ENCODE measurements around the gene NTRK2.

NTRK2 gene

DNA sequence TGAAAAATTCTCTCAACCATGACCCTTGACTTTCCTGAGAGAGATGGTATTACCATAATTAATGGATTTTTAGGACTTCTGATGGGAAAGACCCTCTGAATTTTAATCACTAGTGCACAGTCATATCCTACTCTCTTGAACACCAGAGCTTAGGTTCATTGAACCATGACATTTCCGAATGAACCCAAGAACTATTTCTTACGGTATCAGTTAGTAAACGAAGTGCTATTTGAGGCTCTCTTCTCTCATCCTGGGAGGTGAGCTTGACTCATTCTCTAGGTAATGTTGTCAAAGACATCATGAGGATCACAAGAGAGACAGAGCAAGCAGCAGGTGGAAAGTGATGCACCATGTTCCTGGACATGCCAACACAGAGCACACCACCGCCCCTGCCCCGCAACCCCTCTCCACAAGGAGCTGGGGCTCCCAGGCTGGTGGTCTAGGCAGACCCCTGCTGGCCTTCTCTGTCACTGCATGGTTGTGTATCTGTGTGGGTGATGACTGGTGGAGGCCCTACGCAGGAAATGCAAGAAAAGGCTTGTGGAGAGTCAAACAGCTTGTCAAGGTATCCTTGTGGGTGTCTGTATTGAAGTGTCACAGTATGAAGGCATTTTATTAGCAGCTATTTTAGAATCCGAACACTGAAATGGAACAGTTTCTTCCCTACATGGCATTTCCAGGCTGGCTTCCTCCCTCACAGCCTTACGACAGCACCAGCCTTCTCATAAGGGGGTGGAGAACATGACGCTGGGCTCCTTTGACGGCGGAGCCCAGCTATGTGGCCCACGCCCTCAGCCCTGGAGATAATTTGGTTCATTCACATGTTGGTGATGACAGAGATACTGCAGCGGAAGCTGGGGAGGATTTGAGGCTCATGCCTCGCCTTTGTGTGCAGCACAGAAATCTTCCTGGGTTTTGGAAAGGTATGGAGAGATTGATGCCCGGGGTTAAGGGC lies 297.6 kb downstream of the NTRK2 start:
- no peak overlapping the region for H3K4me3 ChIP-seq (ENCODE audit: low read depth, low read length)
- DNase-seq (ENCODE audit: low read depth): no peak
- TF ChIP-seq, protein P1, sequence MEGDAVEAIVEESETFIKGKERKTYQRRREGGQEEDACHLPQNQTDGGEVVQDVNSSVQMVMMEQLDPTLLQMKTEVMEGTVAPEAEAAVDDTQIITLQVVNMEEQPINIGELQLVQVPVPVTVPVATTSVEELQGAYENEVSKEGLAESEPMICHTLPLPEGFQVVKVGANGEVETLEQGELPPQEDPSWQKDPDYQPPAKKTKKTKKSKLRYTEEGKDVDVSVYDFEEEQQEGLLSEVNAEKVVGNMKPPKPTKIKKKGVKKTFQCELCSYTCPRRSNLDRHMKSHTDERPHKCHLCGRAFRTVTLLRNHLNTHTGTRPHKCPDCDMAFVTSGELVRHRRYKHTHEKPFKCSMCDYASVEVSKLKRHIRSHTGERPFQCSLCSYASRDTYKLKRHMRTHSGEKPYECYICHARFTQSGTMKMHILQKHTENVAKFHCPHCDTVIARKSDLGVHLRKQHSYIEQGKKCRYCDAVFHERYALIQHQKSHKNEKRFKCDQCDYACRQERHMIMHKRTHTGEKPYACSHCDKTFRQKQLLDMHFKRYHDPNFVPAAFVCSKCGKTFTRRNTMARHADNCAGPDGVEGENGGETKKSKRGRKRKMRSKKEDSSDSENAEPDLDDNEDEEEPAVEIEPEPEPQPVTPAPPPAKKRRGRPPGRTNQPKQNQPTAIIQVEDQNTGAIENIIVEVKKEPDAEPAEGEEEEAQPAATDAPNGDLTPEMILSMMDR (conservative IDR thresholded peaks at IDR 0.05; ENCODE audit: low read depth, low read length): no peak

DNA sequence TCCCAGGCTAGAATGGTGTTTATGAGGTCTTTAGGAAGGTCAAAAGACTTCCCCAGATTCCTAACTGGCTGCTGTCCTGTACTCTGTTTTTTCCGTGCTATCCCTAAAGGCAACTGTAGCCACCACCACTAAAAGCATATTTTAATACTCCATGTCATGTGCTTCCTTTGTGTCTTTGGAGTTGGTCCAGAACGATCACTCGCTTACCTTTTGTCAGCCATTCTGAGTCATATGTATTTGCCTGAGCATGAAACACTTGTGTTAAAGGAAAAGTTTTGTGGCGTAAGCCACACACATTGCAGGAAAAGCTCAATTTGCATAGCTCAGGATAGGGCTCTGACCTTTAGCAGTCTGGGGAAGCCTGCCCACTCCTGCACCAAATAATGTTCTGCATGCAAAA lies 299.6 kb downstream of the NTRK2 start:
- DNase-seq (ENCODE audit: low read depth): no peak
- no peak overlapping the region for H3K4me3 ChIP-seq (ENCODE audit: low read depth, low read length)
- TF ChIP-seq, protein P1 (conservative IDR thresholded peaks at IDR 0.05; ENCODE audit: low read depth, low read length): no peak

DNA sequence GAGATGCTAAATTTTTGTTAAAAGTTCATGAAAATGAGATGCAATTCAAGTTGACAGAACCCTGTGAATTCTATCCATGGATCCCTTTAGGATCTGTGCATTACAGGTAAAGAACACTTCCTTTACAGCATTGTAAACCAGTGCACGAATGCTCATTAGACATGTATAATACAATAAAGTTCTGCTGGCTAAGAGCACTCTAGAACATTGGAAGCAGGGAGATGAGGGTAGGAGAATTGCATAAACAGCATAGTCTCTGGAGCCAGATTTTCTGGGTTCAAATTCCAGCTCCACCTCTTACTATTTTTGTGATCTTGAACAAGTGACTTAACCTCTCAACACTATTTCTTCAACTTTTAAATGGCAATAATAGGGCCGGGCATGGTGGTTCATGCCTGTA lies 300.2 kb downstream of the NTRK2 start:
- TF ChIP-seq, protein P1 (conservative IDR thresholded peaks at IDR 0.05; ENCODE audit: low read depth, low read length): no peak
- H3K4me3 ChIP-seq (ENCODE audit: low read depth, low read length): no peak overlapping the region
- no peak for DNase-seq (ENCODE audit: low read depth)

DNA sequence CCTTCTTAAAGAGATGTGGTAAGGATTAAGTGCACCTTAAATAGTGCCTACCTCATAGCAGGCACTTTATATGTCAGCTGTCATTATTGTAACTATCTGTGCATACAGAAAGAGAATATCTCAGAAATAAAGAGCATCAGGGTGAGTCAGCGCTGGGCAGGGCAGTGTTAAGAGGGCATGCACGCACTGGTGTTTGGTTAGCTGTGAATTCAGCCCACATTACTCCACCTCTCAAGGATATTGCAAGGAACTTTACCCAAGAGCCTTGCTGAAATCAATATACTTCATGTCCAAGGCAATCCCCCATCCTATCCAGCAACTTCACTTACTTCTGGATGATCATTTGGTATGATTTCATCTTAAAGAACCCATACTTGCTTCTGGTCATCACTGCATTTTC lies 300.9 kb downstream of the NTRK2 start:
- no peak for DNase-seq (ENCODE audit: low read depth)
- TF ChIP-seq, protein P1 (conservative IDR thresholded peaks at IDR 0.05; ENCODE audit: low read depth, low read length): no peak
- no peak overlapping the region for H3K4me3 ChIP-seq (ENCODE audit: low read depth, low read length)

DNA sequence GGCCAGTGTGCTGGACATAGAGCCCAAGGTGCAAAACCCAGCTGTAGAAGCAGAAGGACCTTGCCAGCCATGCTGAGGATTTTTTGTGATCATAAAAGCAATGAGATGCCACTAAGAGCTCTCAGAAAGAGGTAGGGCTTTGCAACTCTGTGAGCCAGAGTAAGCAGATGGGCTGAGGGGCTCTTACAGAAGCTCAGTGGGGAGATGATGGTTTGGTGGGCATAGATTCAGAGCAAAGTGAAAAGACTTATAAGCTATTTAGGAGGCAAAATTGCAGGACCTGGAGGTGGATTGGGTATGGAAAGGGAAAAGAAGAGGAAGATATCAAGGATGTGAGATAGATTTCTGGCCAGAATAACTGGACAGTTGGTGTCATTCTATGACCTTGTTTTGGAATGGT lies 302.0 kb downstream of the NTRK2 start:
- TF ChIP-seq, protein P1 (conservative IDR thresholded peaks at IDR 0.05; ENCODE audit: low read depth, low read length): no peak
- DNase-seq (ENCODE audit: low read depth): no peak
- no peak overlapping the region for H3K4me3 ChIP-seq (ENCODE audit: low read depth, low read length)

DNA sequence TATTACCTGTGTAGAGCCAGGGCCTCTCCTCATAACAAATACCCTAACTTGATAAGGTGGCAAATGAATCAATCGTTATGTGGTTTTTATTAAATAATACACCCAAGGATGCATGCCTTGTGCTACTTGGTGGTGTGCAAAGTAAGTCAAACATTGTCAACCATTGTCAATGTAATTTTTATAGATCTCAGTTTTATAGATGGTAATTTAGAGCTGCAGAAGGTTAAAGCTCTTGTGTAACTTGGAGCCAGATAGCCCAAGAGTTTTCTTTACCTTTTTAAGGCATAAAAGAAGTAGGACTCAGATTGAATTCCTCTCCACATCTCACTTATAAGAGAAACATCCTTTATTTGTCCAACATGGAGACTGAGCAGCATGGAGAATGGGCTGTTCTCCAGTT lies 304.7 kb downstream of the NTRK2 start:
- no peak for DNase-seq (ENCODE audit: low read depth)
- H3K4me3 ChIP-seq (ENCODE audit: low read depth, low read length): no peak overlapping the region
- TF ChIP-seq, protein P1 (conservative IDR thresholded peaks at IDR 0.05; ENCODE audit: low read depth, low read length): no peak

DNA sequence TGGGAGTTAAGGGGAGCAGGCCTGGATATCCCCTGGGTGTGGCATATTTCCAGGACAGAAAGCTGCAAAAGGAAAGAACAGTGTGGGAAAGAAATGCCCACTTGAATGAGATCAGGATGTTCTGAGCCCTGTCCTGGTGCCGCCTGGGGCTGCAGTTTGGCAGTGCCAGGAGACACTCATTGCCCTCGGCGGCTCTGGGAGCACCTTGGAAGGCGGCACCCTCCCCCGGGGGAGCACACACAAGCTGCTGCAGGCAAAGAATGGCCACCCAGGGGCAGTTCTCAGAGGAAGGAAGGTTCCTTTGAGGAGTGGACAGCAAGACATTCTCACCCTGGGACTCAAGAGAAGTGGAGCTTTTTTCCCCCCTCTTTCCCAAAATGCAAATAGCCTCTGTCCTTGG lies 305.3 kb downstream of the NTRK2 start:
- no peak overlapping the region for H3K4me3 ChIP-seq (ENCODE audit: low read depth, low read length)
- no peak for DNase-seq (ENCODE audit: low read depth)
- TF ChIP-seq, protein P1 (conservative IDR thresholded peaks at IDR 0.05; ENCODE audit: low read depth, low read length): no peak
